IPS-18c (cell line): ENCODE measurements around the gene ZNF75A.

Experiments
- H3K4me3 ChIP-seq: 2 replicates; pipeline ENCODE4 v1.7.0; 2013; ENCODE audit warnings: low read depth, mild to moderate bottlenecking, low read length, moderate library complexity; ENCODE audit not compliant: insufficient read depth
- H3K9me3 ChIP-seq: one replicate; pipeline ENCODE4 v1.6.1; 2013; ENCODE audit warnings: mild to moderate bottlenecking, low read length, moderate library complexity; ENCODE audit not compliant: control insufficient read depth, insufficient read depth

Gene ZNF75A

DNA sequence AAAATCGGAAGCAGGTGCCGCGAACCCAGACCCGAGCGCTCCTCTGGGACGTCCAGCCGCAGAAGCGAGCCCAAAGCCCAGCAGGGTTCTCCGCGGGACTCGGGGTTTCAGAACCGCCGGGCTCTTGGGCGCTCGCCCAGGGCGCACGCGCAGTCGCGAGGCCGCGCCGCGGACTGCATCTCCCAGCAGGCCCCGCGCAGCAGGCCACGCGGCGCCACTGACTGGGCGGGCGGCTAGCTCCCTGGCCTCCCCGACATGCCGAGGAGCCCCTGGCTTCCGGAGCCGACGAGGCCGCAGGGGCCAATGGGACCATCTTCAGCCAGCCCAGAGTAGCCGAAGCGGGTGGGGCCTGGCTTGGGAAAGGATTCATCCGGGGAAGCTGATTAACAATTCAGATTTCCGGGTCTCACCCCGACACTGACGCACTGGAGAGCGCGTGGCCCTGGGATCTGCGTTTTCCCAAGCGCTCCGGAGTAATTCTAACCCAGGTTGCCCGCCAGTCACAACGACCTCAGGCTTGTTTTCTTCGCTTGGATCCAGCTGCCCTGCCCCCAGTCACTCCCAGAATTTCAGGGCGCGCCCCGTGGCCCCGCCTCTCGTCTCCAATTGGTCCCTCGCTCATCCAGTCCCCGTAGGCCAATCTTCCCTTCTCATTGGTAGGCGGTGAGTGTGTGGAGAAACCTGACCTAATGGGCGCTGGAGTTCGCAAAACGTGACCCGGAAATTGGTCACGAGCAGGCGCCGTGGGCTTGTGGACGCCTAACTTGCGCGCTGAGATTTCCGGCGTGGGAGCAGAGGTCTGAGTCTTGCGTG, 22.4 kb upstream of the ZNF75A start, which contains the start of gene ZNF263:
ZNF263 (plus strand) TSS at position 762 of the 813 bp plus-strand sequence. CDS start 328 bp downstream, outside the sequence.
- Histone ChIP-seq H3K4me3 (peak within 1 kb of the TSS; percentile 95), H3K9me3 (peaks cover 9% of the 10 kb centered on the region)

DNA sequence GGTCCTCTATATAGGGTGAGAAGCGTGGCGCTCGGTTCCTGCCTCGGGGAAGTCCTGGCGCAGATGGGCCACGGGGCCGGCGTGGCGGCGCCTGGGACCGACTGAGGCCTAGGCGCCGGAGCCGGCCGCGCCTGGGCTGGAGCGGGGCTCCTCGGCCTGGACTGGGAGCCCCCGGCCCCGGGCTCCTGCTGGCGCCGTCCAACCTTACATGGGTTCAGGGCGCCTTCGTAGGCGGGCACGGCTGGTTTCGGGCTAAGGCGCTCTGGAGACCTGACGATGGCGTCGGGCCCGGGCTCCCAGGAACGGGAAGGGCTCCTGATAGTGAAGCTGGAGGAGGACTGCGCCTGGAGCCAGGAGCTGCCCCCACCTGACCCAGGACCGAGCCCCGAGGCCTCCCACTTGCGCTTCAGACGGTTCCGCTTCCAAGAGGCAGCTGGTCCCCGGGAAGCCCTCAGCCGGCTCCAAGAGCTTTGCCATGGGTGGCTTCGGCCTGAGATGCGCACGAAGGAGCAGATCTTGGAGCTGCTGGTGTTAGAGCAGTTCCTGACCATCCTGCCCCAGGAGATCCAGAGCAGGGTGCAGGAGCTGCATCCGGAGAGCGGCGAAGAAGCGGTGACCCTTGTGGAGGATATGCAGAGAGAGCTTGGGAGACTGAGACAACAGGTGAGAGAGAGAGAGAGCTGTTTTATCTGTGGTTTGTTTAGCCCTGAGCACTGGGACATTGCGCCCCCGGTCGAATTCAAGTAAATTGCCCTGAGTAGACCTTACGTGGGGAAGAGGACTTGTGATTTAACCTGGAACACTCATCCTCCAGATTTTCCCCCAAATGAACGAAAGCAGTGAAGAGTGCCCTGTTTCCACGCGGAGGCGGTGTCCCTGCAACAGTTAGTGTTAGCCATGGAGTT, 21.5 kb upstream of the ZNF75A start:
- peaks cover 11% of the 10 kb centered on the region for H3K9me3 ChIP-seq
- peak overlapping the region; percentile 95 for H3K4me3 ChIP-seq

- H3K9me3 ChIP-seq = peaks cover 21% of the 10 kb centered on the region
- peak overlapping the region; percentile 95 for H3K4me3 ChIP-seq
These were observed 20.2 kb upstream of the ZNF75A start for GRCh38 chr16:3285131-3285530.

DNA sequence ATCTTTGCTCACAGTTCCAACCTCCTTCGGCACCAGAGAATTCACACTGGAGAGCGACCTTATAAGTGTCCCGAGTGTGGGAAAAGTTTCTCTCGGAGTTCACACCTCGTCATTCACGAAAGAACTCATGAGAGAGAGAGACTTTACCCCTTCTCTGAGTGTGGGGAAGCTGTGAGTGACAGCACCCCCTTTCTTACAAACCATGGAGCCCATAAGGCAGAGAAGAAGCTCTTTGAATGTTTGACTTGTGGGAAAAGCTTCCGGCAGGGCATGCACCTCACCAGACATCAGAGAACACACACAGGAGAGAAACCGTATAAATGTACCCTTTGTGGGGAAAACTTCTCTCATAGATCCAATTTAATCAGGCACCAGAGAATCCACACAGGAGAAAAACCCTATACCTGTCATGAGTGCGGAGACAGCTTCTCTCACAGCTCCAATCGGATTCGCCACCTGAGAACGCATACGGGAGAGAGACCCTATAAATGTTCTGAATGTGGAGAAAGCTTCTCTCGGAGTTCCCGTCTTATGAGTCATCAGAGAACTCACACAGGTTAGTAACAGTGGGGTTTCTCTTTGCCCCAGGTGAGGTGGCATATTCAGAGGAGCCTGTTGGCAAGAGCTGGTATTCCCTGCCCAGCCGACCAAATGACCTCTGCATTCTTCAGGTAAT, 15.2 kb upstream of the ZNF75A start:
- Histone ChIP-seq H3K9me3 (peaks cover 36% of the 10 kb centered on the region), H3K4me3 (no peak overlapping the region)

GRCh38 chr16:3292604-3293003, 12.7 kb upstream of the ZNF75A start:
- peaks cover 31% of the 10 kb centered on the region for H3K9me3 ChIP-seq
- no peak overlapping the region for H3K4me3 ChIP-seq

DNA sequence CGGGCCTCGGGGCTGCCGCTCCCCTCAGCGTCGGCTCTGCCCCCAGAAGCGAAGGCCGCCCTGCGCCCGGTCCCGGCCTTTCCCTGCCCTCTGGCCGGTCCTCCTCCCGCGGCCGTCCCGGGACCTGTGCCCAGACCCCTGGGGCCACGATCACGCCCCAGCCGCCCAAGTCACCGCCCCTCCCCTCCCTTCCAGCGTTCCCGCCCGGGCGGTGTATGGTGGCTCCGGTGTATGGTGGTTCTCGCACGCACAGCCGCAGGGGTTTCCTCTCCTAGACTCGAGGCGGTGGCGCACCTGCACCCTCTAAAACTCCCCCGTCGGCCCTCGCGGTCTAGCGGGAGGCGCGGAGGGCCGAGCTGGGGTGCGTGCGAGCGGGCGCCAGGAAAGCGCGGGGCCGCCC, 10.1 kb upstream of the ZNF75A start:
- Histone ChIP-seq H3K4me3 (no peak overlapping the region), H3K9me3 (peaks cover 17% of the 10 kb centered on the region)

DNA sequence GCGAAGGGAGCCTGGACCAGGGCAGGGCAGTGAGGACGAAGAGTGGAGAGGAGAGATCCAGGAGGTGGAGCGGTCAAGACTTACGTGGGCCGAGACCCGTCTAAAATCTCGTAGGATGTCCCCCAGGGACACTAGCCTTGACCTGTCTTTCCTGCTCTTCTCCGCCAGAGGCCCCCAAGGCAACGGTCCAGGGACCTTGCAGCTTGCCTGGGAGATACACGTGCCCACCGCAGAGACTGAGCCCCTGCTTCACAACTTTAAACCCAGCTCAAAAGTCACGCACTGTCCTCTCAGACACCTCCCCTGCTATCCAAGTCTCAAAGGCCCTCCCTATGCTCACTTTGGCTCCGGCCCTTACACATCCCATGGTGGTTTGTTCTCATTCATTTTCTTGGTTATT, 9.5 kb upstream of the ZNF75A start:
- peaks cover 12% of the 10 kb centered on the region for H3K9me3 ChIP-seq
- H3K4me3 ChIP-seq = no peak overlapping the region

- no peak overlapping the region; the same call in none of the 2 replicates for H3K4me3 ChIP-seq
- H3K9me3 ChIP-seq = peaks cover 27% of the 10 kb centered on the region
These were observed 927 bp upstream of the ZNF75A start for GRCh38 chr16:3304370-3304769.

DNA sequence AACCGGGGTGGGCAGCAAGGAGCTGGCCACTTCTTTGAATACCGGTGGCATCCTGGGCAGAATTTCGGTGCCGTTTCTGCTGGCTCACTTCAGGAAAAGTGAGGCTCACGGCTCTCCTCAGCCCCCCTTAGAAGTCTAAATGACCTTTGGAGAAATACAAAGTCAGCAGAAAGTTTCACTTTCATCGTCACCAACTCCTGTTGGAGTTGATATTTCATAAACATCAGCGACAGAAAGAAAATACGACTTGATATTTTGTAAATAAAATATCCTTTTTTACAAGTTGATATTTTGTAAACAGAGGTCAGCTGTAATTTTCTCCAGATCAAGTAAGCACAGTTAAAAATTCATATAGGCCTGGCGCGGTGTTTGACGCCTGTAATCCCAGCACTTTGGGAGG, 781 bp downstream of the ZNF75A start:
- Histone ChIP-seq H3K4me3 (peak overlapping the region; percentile 88), H3K9me3 (peaks cover 29% of the 10 kb centered on the region)

- Histone ChIP-seq H3K4me3 (no peak overlapping the region), H3K9me3 (peaks cover 39% of the 10 kb centered on the region)
These were observed 6.2 kb downstream of the ZNF75A start for GRCh38 chr16:3311496-3311895.

DNA sequence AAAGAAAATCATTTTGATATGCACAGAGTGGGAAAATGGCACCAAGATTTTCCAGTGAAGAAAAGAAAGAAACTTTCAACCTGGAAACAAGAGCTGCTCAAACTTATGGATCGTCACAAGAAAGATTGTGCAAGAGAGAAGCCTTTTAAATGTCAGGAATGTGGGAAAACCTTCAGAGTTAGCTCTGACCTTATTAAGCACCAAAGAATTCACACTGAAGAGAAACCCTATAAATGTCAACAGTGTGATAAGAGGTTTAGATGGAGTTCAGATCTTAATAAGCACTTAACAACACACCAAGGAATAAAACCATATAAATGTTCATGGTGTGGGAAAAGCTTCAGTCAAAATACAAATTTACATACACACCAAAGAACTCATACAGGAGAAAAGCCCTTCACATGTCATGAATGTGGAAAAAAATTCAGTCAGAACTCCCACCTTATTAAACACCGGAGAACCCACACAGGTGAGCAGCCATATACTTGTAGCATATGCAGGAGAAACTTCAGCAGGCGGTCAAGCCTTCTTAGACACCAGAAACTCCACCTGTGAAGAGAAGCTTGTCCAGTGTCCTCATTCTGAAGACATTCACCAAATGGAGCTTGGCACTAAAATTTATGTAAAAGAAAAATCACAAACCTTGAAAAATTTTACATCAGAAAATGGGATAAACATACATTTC, 12.2 kb downstream of the ZNF75A start:
- H3K4me3 ChIP-seq = no peak overlapping the region
- peaks cover 37% of the 10 kb centered on the region for H3K9me3 ChIP-seq

GRCh38 chr16:3321816-3322215, 16.5 kb downstream of the ZNF75A start:
- Histone ChIP-seq H3K9me3 (peaks cover 26% of the 10 kb centered on the region), H3K4me3 (no peak overlapping the region)

- peaks cover 4% of the 10 kb centered on the region for H3K9me3 ChIP-seq
- H3K4me3 ChIP-seq = no peak overlapping the region
These were observed 22.2 kb downstream of the ZNF75A start for GRCh38 chr16:3327514-3327913.

GRCh38 chr16:3328104-3328503, 22.8 kb downstream of the ZNF75A start:
- Histone ChIP-seq H3K9me3 (peaks cover 4% of the 10 kb centered on the region), H3K4me3 (no peak overlapping the region)

- H3K9me3 ChIP-seq = peaks cover 4% of the 10 kb centered on the region
- H3K4me3 ChIP-seq = no peak overlapping the region
These were observed 23.3 kb downstream of the ZNF75A start for GRCh38 chr16:3328643-3329042.

- Histone ChIP-seq H3K9me3 (no peaks in the 10 kb centered on the region), H3K4me3 (no peak overlapping the region)
These were observed 40.7 kb downstream of the ZNF75A start for GRCh38 chr16:3346041-3346440.

- Histone ChIP-seq H3K9me3 (no peaks in the 10 kb centered on the region), H3K4me3 (no peak overlapping the region)
These were observed 42.3 kb downstream of the ZNF75A start for GRCh38 chr16:3347586-3347985.
